IMR-90 (cell line): ENCODE data around the gene STX2. TPM values are rescaled to one million over a fixed set of nuclear protein-coding genes. Genes with fewer than 3 reads are reported as not detected.

Source experiments
- ATAC-seq: fragments of 200-7000 bp; cut with Tn5 transposase; 2 replicates; pipeline ENCODE4 v1.9.1; 2020; ENCODE audit warnings: low read depth, mild to moderate bottlenecking, moderate library complexity
- BruUV-seq: library from RNA; stranded (reverse); fragments of 400-500 nt; replicated peaks from 2 replicates; lab custom pipeline; 2021; lab: Mats Ljungman, UMichigan
- CTCF ChIA-PET: fragments of 300-600 bp; formaldehyde crosslinking; extraction: SDS; loops from one replicate; lab custom pipeline; 2021; ENCODE audit warnings: antibody characterized with exemption; lab: Yijun Ruan, JAX
- POLR2A ChIA-PET: fragments of 300-600 bp; sonication (Branson Sonifier 250); formaldehyde crosslinking; loops from one replicate; lab custom pipeline; 2022; ENCODE audit warnings: antibody characterized with exemption; ENCODE audit not compliant: unreplicated experiment; lab: Charles Lee
- DNase-seq: peaks from one replicate; pipeline ENCODE4 v3.0.0; 2013
- H2AFZ ChIP-seq: replicated peaks from 2 replicates; pipeline ENCODE3; 2013; ENCODE audit warnings: low read length, mild to moderate bottlenecking; ENCODE audit not compliant: poor library complexity
- H2AK5ac ChIP-seq: 2 replicates; pipeline ENCODE4 v1.6.1; 2013; ENCODE audit warnings: low read depth, low read length, inconsistent platforms
- H2AK9ac ChIP-seq: replicated peaks from 2 replicates; pipeline ENCODE3; 2013; ENCODE audit warnings: mild to moderate bottlenecking, low read depth, low read length, moderate library complexity; ENCODE audit not compliant: poor library complexity
- H2BK120ac ChIP-seq: 2 replicates; pipeline ENCODE4 v1.6.1; 2013; ENCODE audit warnings: low read depth, low read length, inconsistent platforms
- H2BK15ac ChIP-seq: 3 replicates; pipeline ENCODE4 v1.6.1; 2013; ENCODE audit warnings: low read depth, low read length, inconsistent platforms
- H2BK20ac ChIP-seq: 2 replicates; pipeline ENCODE4 v1.6.1; 2013; ENCODE audit warnings: low read depth, mild to moderate bottlenecking, inconsistent platforms, low read length, moderate library complexity
- H2BK5ac ChIP-seq: 2 replicates; pipeline ENCODE4 v1.6.1; 2013; ENCODE audit warnings: mild to moderate bottlenecking, low read depth, low read length, inconsistent platforms; ENCODE audit not compliant: poor library complexity, severe bottlenecking
- H3K14ac ChIP-seq: replicated peaks from 2 replicates; pipeline ENCODE4 v1.6.1; 2013; ENCODE audit warnings: low read depth, low read length, inconsistent platforms
- H3K18ac ChIP-seq: 2 replicates; pipeline ENCODE4 v1.6.1; 2013; ENCODE audit warnings: low read depth, low read length, control low read depth
- H3K23ac ChIP-seq: 2 replicates; pipeline ENCODE4 v1.6.1; 2013; ENCODE audit warnings: low read depth, low read length, inconsistent platforms
- H3K27ac ChIP-seq: 2 replicates; pipeline ENCODE4 v1.5.1; 2013; ENCODE audit warnings: mild to moderate bottlenecking, control low read depth, low read length; ENCODE audit not compliant: insufficient read depth
- H3K27me3 ChIP-seq: 2 replicates; pipeline ENCODE4 v1.6.1; 2013; ENCODE audit warnings: low read length; ENCODE audit not compliant: control insufficient read depth, insufficient read depth
- H3K36me3 ChIP-seq: 2 replicates; pipeline ENCODE4 v1.6.1; 2013; ENCODE audit warnings: low read length, mixed read lengths; ENCODE audit not compliant: control insufficient read depth, insufficient read depth
- H3K4ac ChIP-seq: 2 replicates; pipeline ENCODE4 v1.6.1; 2013; ENCODE audit warnings: low read depth, low read length, inconsistent platforms
- H3K4me1 ChIP-seq: 2 replicates; pipeline ENCODE4 v1.6.1; 2013; ENCODE audit warnings: low read length, mixed read lengths; ENCODE audit not compliant: control insufficient read depth, insufficient read depth
- H3K4me2 ChIP-seq: 2 replicates; pipeline ENCODE4 v1.6.1; 2013; ENCODE audit warnings: low read depth, mild to moderate bottlenecking, control low read depth, low read length, moderate library complexity
- H3K4me3 ChIP-seq: 2 replicates; pipeline ENCODE4 v1.5.1; 2013; ENCODE audit warnings: low read depth, mild to moderate bottlenecking, control low read depth, low read length, moderate library complexity; ENCODE audit not compliant: insufficient read depth
- H3K56ac ChIP-seq: 2 replicates; pipeline ENCODE4 v1.6.1; 2013; ENCODE audit warnings: low read length, inconsistent platforms; ENCODE audit not compliant: insufficient read depth; ENCODE audit errors: extremely low read depth
- H3K79me1 ChIP-seq, 2 experiments: 2 replicates each; pipeline ENCODE4 v1.6.1; 2013; ENCODE audit warnings: low read length in 2 of 2, inconsistent platforms in 1 of 2, low read depth in 1 of 2
- H3K9ac ChIP-seq: 2 replicates; pipeline ENCODE4 v1.6.1; 2013; ENCODE audit warnings: low read depth, low read length, control low read depth
- H3K9me1 ChIP-seq: 2 replicates; pipeline ENCODE4 v1.6.1; 2013; ENCODE audit warnings: low read length, inconsistent platforms; ENCODE audit not compliant: insufficient read depth
- H3K9me3 ChIP-seq: 2 replicates; pipeline ENCODE4 v1.6.1; 2013; ENCODE audit warnings: low read length; ENCODE audit not compliant: control insufficient read depth, insufficient read depth
- H4K20me1 ChIP-seq: 2 replicates; pipeline ENCODE4 v1.6.1; 2013; ENCODE audit warnings: low read length, inconsistent platforms; ENCODE audit not compliant: insufficient read depth
- H4K5ac ChIP-seq: 2 replicates; pipeline ENCODE4 v1.6.1; 2013; ENCODE audit warnings: mild to moderate bottlenecking, low read depth, low read length, control low read depth
- H4K8ac ChIP-seq, 2 experiments: 2 replicates each; pipeline ENCODE4 v1.6.1; 2013; ENCODE audit warnings: low read depth in 2 of 2, low read length in 2 of 2, control low read depth in 1 of 2, inconsistent platforms in 1 of 2
- H4K91ac ChIP-seq: 2 replicates; pipeline ENCODE4 v1.6.1; 2013; ENCODE audit warnings: low read depth, low read length, inconsistent platforms; ENCODE audit not compliant: insufficient read depth
- BHLHE40 ChIP-seq: fragments of 150-350 bp; IDR thresholded peaks from 2 replicates; pipeline ENCODE4 v1.6.1; 2016; ENCODE audit warnings: mild to moderate bottlenecking, low read depth, low read length
- CEBPB ChIP-seq: IDR thresholded peaks from 2 replicates; pipeline ENCODE4 v1.6.1; 2012; ENCODE audit warnings: low read depth, low read length, improper control_type of control experiment
- CHD1 ChIP-seq: IDR thresholded peaks from 2 replicates; pipeline ENCODE4 v1.6.1; 2012; ENCODE audit warnings: low read depth, low read length, improper control_type of control experiment
- FOS ChIP-seq: fragments of 150-350 bp; IDR thresholded peaks from 2 replicates; pipeline ENCODE4 v1.6.1; 2016; ENCODE audit warnings: low read depth, low read length
- MAZ ChIP-seq: IDR thresholded peaks from 2 replicates; pipeline ENCODE4 v1.6.1; 2012; ENCODE audit warnings: low read depth, mild to moderate bottlenecking, low read length, improper control_type of control experiment, moderate library complexity, borderline replicate concordance
- MXI1 ChIP-seq: IDR thresholded peaks from 2 replicates; pipeline ENCODE4 v1.6.1; 2012; ENCODE audit warnings: low read depth, mild to moderate bottlenecking, low read length, moderate library complexity, borderline replicate concordance
- NFE2L2 ChIP-seq: fragments of 150-350 bp; IDR thresholded peaks from 2 replicates; pipeline ENCODE4 v1.6.1; 2016; ENCODE audit warnings: low read depth, mild to moderate bottlenecking, low read length
- POLR2A ChIP-seq: IDR thresholded peaks from 2 replicates; pipeline ENCODE4 v1.6.1; 2012; ENCODE audit warnings: mild to moderate bottlenecking, low read depth, low read length
- RAD21 ChIP-seq: IDR thresholded peaks from 2 replicates; pipeline ENCODE4 v1.6.1; 2012; ENCODE audit warnings: low read length, improper control_type of control experiment
- RCOR1 ChIP-seq: IDR thresholded peaks from 2 replicates; pipeline ENCODE4 v1.6.1; 2012; ENCODE audit warnings: mild to moderate bottlenecking, low read length, improper control_type of control experiment; ENCODE audit not compliant: insufficient replicate concordance
- RFX5 ChIP-seq: IDR thresholded peaks from 2 replicates; pipeline ENCODE4 v1.8.0; 2012; ENCODE audit warnings: low read depth, mild to moderate bottlenecking, low read length, moderate library complexity
- SMC3 ChIP-seq: fragments of 150-350 bp; IDR thresholded peaks from 2 replicates; pipeline ENCODE4 v1.6.1; 2016; ENCODE audit warnings: low read depth, mild to moderate bottlenecking, antibody characterized with exemption, low read length, moderate library complexity
- WGBS, 2 experiments: methylation state at CpG; one replicate each; pipeline versions ENCODE4 v1.1.5 to v1.1.7; 2013; ENCODE audit warnings: missing lambda C conversion rate in 2 of 2; ENCODE audit not compliant: insufficient read length in 1 of 2; ENCODE audit errors: extremely low coverage in 2 of 2; 5-methylcytosine and 5-hydroxymethylcytosine counted together
- dilution Hi-C: fragments of 300-500 bp; cut with HindIII; formaldehyde crosslinking; loops from one replicate; pipeline ENCODE4 v1.14.3; 2018; ENCODE audit warnings: low sequenced_read_pairs; ENCODE audit not compliant: unreplicated experiment
- in situ Hi-C: fragments of 300-500 bp; cut with MboI; formaldehyde crosslinking; loops from 3 replicates; pipeline ENCODE4 v1.14.3; 2019; ENCODE audit warnings: low sequenced_read_pairs, inconsistent platforms, mixed read lengths
- intact Hi-C: fragments of 100-400 bp; cut with micrococcal nuclease; formaldehyde crosslinking; loops from 2 replicates; pipeline ENCODE4 v1.10.0; 2022
- polyA plus RNA-seq, 3 experiments: library from polyadenylated mRNA; depleted of rRNA; stranded (reverse); fragments of >200 nt; gene quantifications; 2 replicates each; pipeline ENCODE4 v1.2.3, GENCODE V29; 2012; ENCODE audit warnings: low replicate concordance in 1 of 3
- total RNA-seq: library from RNA; depleted of rRNA; stranded (reverse); fragments of >200 nt; gene quantifications from 2 replicates; pipeline ENCODE4 v1.2.3, GENCODE V29; 2012
- TF ChIP-seq, protein P1 (sequence below): fragments of 150-350 bp; IDR thresholded peaks from 2 replicates; pipeline ENCODE4 v1.6.1; 2016; ENCODE audit warnings: low read depth, mild to moderate bottlenecking, low read length, moderate library complexity, borderline replicate concordance
- TF ChIP-seq, protein P2 (sequence below): conservative IDR thresholded peaks from 2 replicates; pipeline ENCODE4 v1.5.1; 2012; ENCODE audit warnings: mild to moderate bottlenecking, low read depth, low read length, improper control_type of control experiment
- TF ChIP-seq, protein P3 (sequence below): fragments of 150-350 bp; IDR thresholded peaks from 2 replicates; pipeline ENCODE4 v1.6.1; 2017; ENCODE audit warnings: mild to moderate bottlenecking, antibody characterized with exemption, low read length, low read depth

STX2 gene
- total and polyA plus RNA-seq, 2 of the 4 experiments (the other 2 are of a cell fraction), result 26.9 to 32.5 TPM

DNA sequence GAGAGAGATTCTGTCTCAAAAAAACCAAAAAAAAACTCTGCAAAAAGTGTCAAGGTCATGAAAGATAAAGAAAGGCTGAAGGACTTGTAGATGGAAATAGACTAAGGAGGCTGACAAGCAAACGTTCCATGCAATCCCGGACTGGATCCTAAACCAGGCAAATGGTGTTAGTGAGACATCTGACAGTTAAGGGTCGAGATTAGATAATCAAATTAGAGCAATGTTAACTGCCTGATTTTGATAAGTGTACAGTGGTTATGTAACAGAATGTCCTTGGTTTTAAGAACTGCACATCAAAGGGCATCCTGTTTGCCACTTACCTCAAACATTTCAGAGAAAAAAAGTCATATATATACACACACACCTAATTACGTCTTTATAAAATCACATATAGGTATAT, 29.4 kb upstream of the STX2 start (continued):
- TF ChIP-seq CEBPB (no peak), BHLHE40 (no peak), RAD21 (no peak), POLR2A (no peak), CHD1 (no peak), FOS (no peak)

DNA sequence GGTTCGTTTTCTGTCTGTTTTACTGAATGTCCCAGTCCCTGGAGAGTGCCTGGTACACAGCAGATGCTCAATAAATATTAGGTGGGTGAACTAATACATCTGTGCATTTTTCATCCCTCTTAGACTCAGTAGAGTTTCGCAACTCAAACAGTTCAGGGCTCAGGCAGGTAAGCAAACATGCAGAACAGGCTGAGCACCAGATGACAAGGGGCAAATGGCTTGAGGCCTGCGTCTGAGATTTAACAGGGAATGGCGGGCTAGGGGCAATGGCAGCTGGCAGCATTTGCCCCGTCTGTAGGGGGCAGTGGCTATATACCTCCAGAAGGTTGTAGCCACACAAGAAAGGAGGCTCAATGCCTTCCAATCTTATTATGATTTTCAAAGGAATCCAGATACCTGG, 24.2 kb upstream of the STX2 start:
- no peaks in the 10 kb centered on the region for H3K27me3 ChIP-seq
- no peak overlapping the region for H2BK20ac ChIP-seq
- H3K18ac ChIP-seq, result no peak overlapping the region
- intact Hi-C loops, result no loop called here
- H3K4me2 ChIP-seq, result no peak overlapping the region
- H3K27ac ChIP-seq, result no peak overlapping the region
- ATAC-seq (no peak), DNase-seq (no peak)
- no peaks in the 10 kb centered on the region for H3K79me1 ChIP-seq
- no peaks in the 10 kb centered on the region for H3K9me1 ChIP-seq
- TF ChIP-seq MAZ, result no peak
- TF ChIP-seq SMC3, result no peak
- TF ChIP-seq, protein P1, sequence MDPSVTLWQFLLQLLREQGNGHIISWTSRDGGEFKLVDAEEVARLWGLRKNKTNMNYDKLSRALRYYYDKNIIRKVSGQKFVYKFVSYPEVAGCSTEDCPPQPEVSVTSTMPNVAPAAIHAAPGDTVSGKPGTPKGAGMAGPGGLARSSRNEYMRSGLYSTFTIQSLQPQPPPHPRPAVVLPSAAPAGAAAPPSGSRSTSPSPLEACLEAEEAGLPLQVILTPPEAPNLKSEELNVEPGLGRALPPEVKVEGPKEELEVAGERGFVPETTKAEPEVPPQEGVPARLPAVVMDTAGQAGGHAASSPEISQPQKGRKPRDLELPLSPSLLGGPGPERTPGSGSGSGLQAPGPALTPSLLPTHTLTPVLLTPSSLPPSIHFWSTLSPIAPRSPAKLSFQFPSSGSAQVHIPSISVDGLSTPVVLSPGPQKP, result no peak
- TF ChIP-seq RCOR1, result no peak
- TF ChIP-seq, protein P2, sequence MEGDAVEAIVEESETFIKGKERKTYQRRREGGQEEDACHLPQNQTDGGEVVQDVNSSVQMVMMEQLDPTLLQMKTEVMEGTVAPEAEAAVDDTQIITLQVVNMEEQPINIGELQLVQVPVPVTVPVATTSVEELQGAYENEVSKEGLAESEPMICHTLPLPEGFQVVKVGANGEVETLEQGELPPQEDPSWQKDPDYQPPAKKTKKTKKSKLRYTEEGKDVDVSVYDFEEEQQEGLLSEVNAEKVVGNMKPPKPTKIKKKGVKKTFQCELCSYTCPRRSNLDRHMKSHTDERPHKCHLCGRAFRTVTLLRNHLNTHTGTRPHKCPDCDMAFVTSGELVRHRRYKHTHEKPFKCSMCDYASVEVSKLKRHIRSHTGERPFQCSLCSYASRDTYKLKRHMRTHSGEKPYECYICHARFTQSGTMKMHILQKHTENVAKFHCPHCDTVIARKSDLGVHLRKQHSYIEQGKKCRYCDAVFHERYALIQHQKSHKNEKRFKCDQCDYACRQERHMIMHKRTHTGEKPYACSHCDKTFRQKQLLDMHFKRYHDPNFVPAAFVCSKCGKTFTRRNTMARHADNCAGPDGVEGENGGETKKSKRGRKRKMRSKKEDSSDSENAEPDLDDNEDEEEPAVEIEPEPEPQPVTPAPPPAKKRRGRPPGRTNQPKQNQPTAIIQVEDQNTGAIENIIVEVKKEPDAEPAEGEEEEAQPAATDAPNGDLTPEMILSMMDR, result no peak
- TF ChIP-seq, protein P3, sequence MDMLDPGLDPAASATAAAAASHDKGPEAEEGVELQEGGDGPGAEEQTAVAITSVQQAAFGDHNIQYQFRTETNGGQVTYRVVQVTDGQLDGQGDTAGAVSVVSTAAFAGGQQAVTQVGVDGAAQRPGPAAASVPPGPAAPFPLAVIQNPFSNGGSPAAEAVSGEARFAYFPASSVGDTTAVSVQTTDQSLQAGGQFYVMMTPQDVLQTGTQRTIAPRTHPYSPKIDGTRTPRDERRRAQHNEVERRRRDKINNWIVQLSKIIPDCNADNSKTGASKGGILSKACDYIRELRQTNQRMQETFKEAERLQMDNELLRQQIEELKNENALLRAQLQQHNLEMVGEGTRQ, result no peak
- TF ChIP-seq CHD1, result no peak
- no peak for TF ChIP-seq RFX5
- no peak for TF ChIP-seq POLR2A
- TF ChIP-seq MXI1, result no peak
- no peak for TF ChIP-seq NFE2L2
- no peak for TF ChIP-seq BHLHE40
- no peak for TF ChIP-seq RAD21
- H3K14ac ChIP-seq, result no peak overlapping the region
- no peak overlapping the region for H3K4me3 ChIP-seq
- H4K5ac ChIP-seq, result no peak overlapping the region
- dilution Hi-C loops, result no loop called here
- H4K8ac ChIP-seq, result no peak overlapping the region
- no peak overlapping the region for H2BK120ac ChIP-seq
- no peak overlapping the region for H2BK5ac ChIP-seq
- H2AFZ ChIP-seq, result no peak overlapping the region
- H3K9me3 ChIP-seq, result no peaks in the 10 kb centered on the region
- H2AK5ac ChIP-seq, result no peak overlapping the region
- no peak overlapping the region for H3K9ac ChIP-seq
- H3K23ac ChIP-seq, result no peak overlapping the region
- in situ Hi-C loops, result no loop called here
- H3K4ac ChIP-seq, result no peak overlapping the region
- no peak overlapping the region for H2BK15ac ChIP-seq
- ChIA-PET POLR2A (no interaction called here), CTCF (no interaction called here)
- no TSS peak for BruUV-seq
- no peaks in the 10 kb centered on the region for H3K36me3 ChIP-seq
- no peaks in the 10 kb centered on the region for H4K20me1 ChIP-seq
- H4K91ac ChIP-seq, result no peak overlapping the region
- no CpG with 5 or more reads among the region's 5 CpGs for WGBS, 2 experiments
- no peak overlapping the region for H3K56ac ChIP-seq
- H3K4me1 ChIP-seq, result no peaks in the 10 kb centered on the region
- no peak overlapping the region for H2AK9ac ChIP-seq
